Trophoblast cell (in vitro differentiated cells and primary cell): ENCODE data around the gene JMJD6.
"Not testable (repeated sequence)": the region's sequence is repeated elsewhere in the genome, so short reads cannot be mapped to it uniquely, and the experiment has no call there.

Experiments used
- DNase-seq, 2 donors: peaks; one replicate each; pipeline ENCODE4 v3.0.0-alpha.2; 2016
- H2AFZ ChIP-seq: 2 replicates; pipeline ENCODE4 v1.6.1; 2013; ENCODE audit warnings: low read length, moderate library complexity, mild to moderate bottlenecking; ENCODE audit not compliant: insufficient read depth, poor library complexity
- H2AK5ac ChIP-seq: 2 replicates; pipeline ENCODE4 v1.6.1; 2013; ENCODE audit warnings: mild to moderate bottlenecking, low read length
- H2BK120ac ChIP-seq: 2 replicates; pipeline ENCODE4 v1.6.1; 2013; ENCODE audit warnings: low read length, mild to moderate bottlenecking, moderate library complexity; ENCODE audit not compliant: insufficient read depth, poor library complexity
- H2BK12ac ChIP-seq: 2 replicates; pipeline ENCODE4 v1.6.1; 2013; ENCODE audit warnings: mild to moderate bottlenecking, low read length, moderate library complexity
- H2BK5ac ChIP-seq: 2 replicates; pipeline ENCODE4 v1.6.1; 2013; ENCODE audit warnings: low read length, low read depth, moderate library complexity, mild to moderate bottlenecking; ENCODE audit not compliant: poor library complexity
- H3K14ac ChIP-seq: 2 replicates; pipeline ENCODE4 v1.6.1; 2013; ENCODE audit warnings: mild to moderate bottlenecking, low read length
- H3K18ac ChIP-seq: 2 replicates; pipeline ENCODE4 v1.6.1; 2013; ENCODE audit warnings: mild to moderate bottlenecking, low read length
- H3K23ac ChIP-seq: 2 replicates; pipeline ENCODE4 v1.6.1; 2013; ENCODE audit warnings: low read length
- H3K27ac ChIP-seq: 2 replicates; pipeline ENCODE4 v1.5.1; 2013; ENCODE audit warnings: low read depth, mild to moderate bottlenecking, inconsistent platforms, low read length, moderate library complexity
- H3K27me3 ChIP-seq: 2 replicates; pipeline ENCODE4 v1.6.1; 2013; ENCODE audit warnings: inconsistent platforms, mild to moderate bottlenecking, low read length, moderate library complexity; ENCODE audit not compliant: insufficient read depth
- H3K36me3 ChIP-seq, 2 experiments: 1 replicate in 1 of 2; 2 replicates in 1 of 2; pipeline ENCODE4 v1.6.1; 2013; ENCODE audit warnings: low read length in 2 of 2, mild to moderate bottlenecking in 2 of 2, moderate library complexity in 1 of 2; ENCODE audit not compliant: insufficient read depth in 2 of 2, control insufficient read depth in 1 of 2
- H3K4ac ChIP-seq: 2 replicates; pipeline ENCODE4 v1.6.1; 2013; ENCODE audit warnings: low read depth, mild to moderate bottlenecking, low read length, moderate library complexity
- H3K4me1 ChIP-seq, 2 experiments: 1 replicate in 1 of 2; 2 replicates in 1 of 2; pipeline ENCODE4 v1.6.1; 2013; ENCODE audit warnings: low read length in 2 of 2, mild to moderate bottlenecking in 2 of 2, moderate library complexity in 1 of 2; ENCODE audit not compliant: insufficient read depth in 2 of 2, control insufficient read depth in 1 of 2
- H3K4me2 ChIP-seq: 2 replicates; pipeline ENCODE4 v1.6.1; 2013; ENCODE audit warnings: inconsistent platforms, mild to moderate bottlenecking, low read length, moderate library complexity
- H3K4me3 ChIP-seq: 2 replicates; pipeline ENCODE4 v1.5.1; 2013; ENCODE audit warnings: mild to moderate bottlenecking, low read depth, low read length, inconsistent platforms
- H3K79me1 ChIP-seq: one replicate; pipeline ENCODE4 v1.6.1; 2013; ENCODE audit warnings: low read length
- H3K79me2 ChIP-seq: 2 replicates; pipeline ENCODE4 v1.6.1; 2013; ENCODE audit warnings: low read length, mild to moderate bottlenecking; ENCODE audit not compliant: control insufficient read depth, insufficient read depth, poor library complexity
- H3K9ac ChIP-seq: 2 replicates; pipeline ENCODE4 v1.6.1; 2013; ENCODE audit warnings: mild to moderate bottlenecking, low read length
- H3K9me3 ChIP-seq: 2 replicates; pipeline ENCODE4 v1.6.1; 2013; ENCODE audit warnings: low read depth, mild to moderate bottlenecking, control low read depth, inconsistent platforms, low read length; ENCODE audit not compliant: insufficient read depth
- H4K12ac ChIP-seq: 2 replicates; pipeline ENCODE4 v1.6.1; 2013; ENCODE audit warnings: low read depth, mild to moderate bottlenecking, low read length, moderate library complexity
- H4K8ac ChIP-seq: 2 replicates; pipeline ENCODE4 v1.6.1; 2013; ENCODE audit warnings: low read depth, mild to moderate bottlenecking, low read length, moderate library complexity
- H4K91ac ChIP-seq: one replicate; pipeline ENCODE4 v1.6.1; 2013; ENCODE audit warnings: low read depth, mild to moderate bottlenecking, low read length, moderate library complexity
- whole genome bisulfite sequencing: extraction: QIAGEN DNeasy Blood & Tissue Kit; methylation state at CpG from one replicate; pipeline ENCODE4 v1.1.7; 2013; ENCODE audit warnings: missing lambda C conversion rate; ENCODE audit not compliant: insufficient read length, insufficient coverage; ENCODE audit errors: extremely low coverage; 5-methylcytosine and 5-hydroxymethylcytosine counted together

The JMJD6 gene

GRCh38 chr17:76714822-76715495 is 11.4 kb downstream of the JMJD6 start:
- Histone ChIP-seq H3K9ac (no peak overlapping the region), H3K4me2 (no peak overlapping the region), H3K4ac (no peak overlapping the region), H3K18ac (no peak overlapping the region), H4K8ac (no peak overlapping the region), H3K9me3 (no peaks in the 10 kb centered on the region), H3K27me3 (no peaks in the 10 kb centered on the region), H3K79me1 (peaks cover 5% of the 10 kb centered on the region), H3K36me3 (peaks cover 33 to 44% of the 10 kb centered on the region in 2 experiments), H2AK5ac (no peak overlapping the region), H4K91ac (no peak overlapping the region), H2BK12ac (no peak overlapping the region), H3K27ac (no peak overlapping the region), H3K23ac (no peak overlapping the region), H3K4me1 (peaks cover 6% of the 10 kb centered on the region in 2 experiments), H2BK5ac (no peak overlapping the region), H3K14ac (no peak overlapping the region), H2AFZ (no peak overlapping the region), H2BK120ac (no peak overlapping the region), H4K12ac (no peak overlapping the region), H3K4me3 (no peak overlapping the region), H3K79me2 (peaks cover 4% of the 10 kb centered on the region)
- no CpG with 5 or more reads among the region's 4 CpGs for WGBS
- DNase-seq, result peak; percentile 63 to 91

DNA sequence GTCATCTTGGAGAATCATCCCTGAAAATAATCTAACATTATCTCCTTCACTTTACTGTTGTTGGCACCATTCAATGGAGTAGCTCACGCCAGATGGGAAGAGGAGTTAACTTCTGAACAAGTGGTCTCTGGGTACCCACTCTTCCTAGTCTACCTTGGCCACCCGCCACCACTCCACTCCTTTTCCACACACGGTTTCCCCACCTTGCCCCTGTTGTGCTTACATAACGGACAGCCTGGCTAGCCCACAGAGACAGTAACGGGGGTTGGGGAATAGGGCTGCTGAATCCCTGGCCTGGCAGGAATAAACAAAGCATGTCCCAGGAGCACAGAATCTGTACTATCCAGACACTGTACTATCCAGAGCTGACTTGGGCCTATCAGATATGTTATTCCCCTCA is 12.1 kb downstream of the JMJD6 start:
- no peak overlapping the region for H3K9ac ChIP-seq
- no peaks in the 10 kb centered on the region for H3K9me3 ChIP-seq
- H3K4me3 ChIP-seq, result no peak overlapping the region
- no peak overlapping the region for H4K8ac ChIP-seq
- no peak overlapping the region for H2BK120ac ChIP-seq
- H3K79me1 ChIP-seq, result peaks cover 10% of the 10 kb centered on the region
- peaks cover 12% of the 10 kb centered on the region in 2 experiments for H3K4me1 ChIP-seq
- no peaks in the 10 kb centered on the region for H3K27me3 ChIP-seq
- H2AFZ ChIP-seq, result no peak overlapping the region
- no peak overlapping the region for H2BK5ac ChIP-seq
- H3K23ac ChIP-seq, result no peak overlapping the region
- no peak overlapping the region for H2AK5ac ChIP-seq
- no peak overlapping the region for H4K91ac ChIP-seq
- H3K36me3 ChIP-seq, result peaks cover 28 to 38% of the 10 kb centered on the region in 2 experiments
- no peak overlapping the region for H3K4me2 ChIP-seq
- H4K12ac ChIP-seq, result no peak overlapping the region
- H3K14ac ChIP-seq, result no peak overlapping the region
- no peak overlapping the region for H3K18ac ChIP-seq
- no peak overlapping the region for H3K4ac ChIP-seq
- no peak overlapping the region for H3K27ac ChIP-seq
- peaks cover 6% of the 10 kb centered on the region for H3K79me2 ChIP-seq
- DNase-seq, result no peak
- H2BK12ac ChIP-seq, result no peak overlapping the region
- no CpG with 5 or more reads among the region's 5 CpGs for WGBS

GRCh38 chr17:76713765-76714164 is 12.6 kb downstream of the JMJD6 start:
- H3K36me3 ChIP-seq, result peaks cover 26 to 32% of the 10 kb centered on the region in 2 experiments
- no peaks in the 10 kb centered on the region for H3K9me3 ChIP-seq
- no peak for DNase-seq
- H3K4me2 ChIP-seq, result no peak overlapping the region
- no peak overlapping the region for H2AK5ac ChIP-seq
- no peak overlapping the region for H3K18ac ChIP-seq
- H3K9ac ChIP-seq, result no peak overlapping the region
- no peak overlapping the region for H3K23ac ChIP-seq
- H3K4me1 ChIP-seq, result peaks cover 16% of the 10 kb centered on the region in 2 experiments
- H2AFZ ChIP-seq, result no peak overlapping the region
- H2BK12ac ChIP-seq, result no peak overlapping the region
- H2BK5ac ChIP-seq, result no peak overlapping the region
- no peak overlapping the region for H4K8ac ChIP-seq
- no peak overlapping the region for H4K12ac ChIP-seq
- H3K27me3 ChIP-seq, result no peaks in the 10 kb centered on the region
- WGBS, result no CpG with 5 or more reads among the region's 7 CpGs
- H3K27ac ChIP-seq, result no peak overlapping the region
- H3K4ac ChIP-seq, result no peak overlapping the region
- no peak overlapping the region for H4K91ac ChIP-seq
- no peak overlapping the region for H3K4me3 ChIP-seq
- no peak overlapping the region for H2BK120ac ChIP-seq
- H3K79me1 ChIP-seq, result peaks cover 10% of the 10 kb centered on the region
- no peak overlapping the region for H3K14ac ChIP-seq
- H3K79me2 ChIP-seq, result peaks cover 6% of the 10 kb centered on the region

- not testable (repeated sequence) for H2BK5ac ChIP-seq, H3K27ac ChIP-seq, H3K4ac ChIP-seq, H3K4me3 ChIP-seq, H3K9ac ChIP-seq, H3K23ac ChIP-seq, H4K8ac ChIP-seq, H2AK5ac ChIP-seq, H4K12ac ChIP-seq, H3K4me2 ChIP-seq, H3K27me3 ChIP-seq, H3K9me3 ChIP-seq, H3K18ac ChIP-seq, H2BK120ac ChIP-seq, H2BK12ac ChIP-seq, H3K79me2 ChIP-seq, H2AFZ ChIP-seq, H4K91ac ChIP-seq, DNase-seq, H3K14ac ChIP-seq
- Histone ChIP-seq H3K4me1 (peaks cover 18 to 26% of the 10 kb centered on the region in 2 experiments), H3K79me1 (peaks cover 10% of the 10 kb centered on the region), H3K36me3 (peaks cover 18 to 24% of the 10 kb centered on the region in 2 experiments)
- no CpG with 5 or more reads among the region's 7 CpGs for WGBS
These were observed 14.1 kb downstream of the JMJD6 start for GRCh38 chr17:76712321-76712720.
